Embryonic facial prominence (tissue), 1 donor: Measurements from ENCODE around the gene B4GALT7.
"Not testable (repeated sequence)": the region's sequence is repeated elsewhere in the genome, so short reads cannot be mapped to it uniquely, and the experiment has no call there.

Experiments
- DNase-seq: peaks from one replicate; pipeline ENCODE4 v3.0.0-alpha.2; 2016; ENCODE audit errors: extremely low spot score

The B4GALT7 gene

GRCh38 chr5:177599731-177600507 lies at the start of gene B4GALT7:
TSS of gene B4GALT7 (plus strand) at chr5:177600132. CDS start at chr5:177600211, 79 bp downstream.
- DNase-seq: peak; percentile 39

GRCh38 chr5:177552839-177553455 lies 47.0 kb upstream of the B4GALT7 start:
- DNase-seq: no peak

GRCh38 chr5:177553671-177554429 lies 46.1 kb upstream of the B4GALT7 start:
- DNase-seq: no peak

GRCh38 chr5:177554474-177555111 lies 45.3 kb upstream of the B4GALT7 start, which contains the start of gene FAM193B:
TSS of gene FAM193B (minus strand) at chr5:177554563. CDS start at chr5:177554458, 105 bp downstream.
- DNase-seq: peak; percentile 71

- no peak for DNase-seq
Measured at GRCh38 chr5:177555228-177555627, 44.7 kb upstream of the B4GALT7 start.

GRCh38 chr5:177555665-177556064 lies 44.3 kb upstream of the B4GALT7 start:
- no peak for DNase-seq

- no peak for DNase-seq
Measured at GRCh38 chr5:177557041-177557647, 42.8 kb upstream of the B4GALT7 start.

- no peak for DNase-seq
Measured at GRCh38 chr5:177557796-177558195, 42.1 kb upstream of the B4GALT7 start.

- not testable (repeated sequence) for DNase-seq
Measured at GRCh38 chr5:177559446-177559941, 40.4 kb upstream of the B4GALT7 start.

GRCh38 chr5:177565046-177565445 lies 34.9 kb upstream of the B4GALT7 start:
- no peak for DNase-seq

- DNase-seq: no peak
Measured at GRCh38 chr5:177568326-177568725, 31.6 kb upstream of the B4GALT7 start.

GRCh38 chr5:177569894-177570293 lies 30.0 kb upstream of the B4GALT7 start:
- no peak for DNase-seq

GRCh38 chr5:177575488-177575887 lies 24.4 kb upstream of the B4GALT7 start:
- no peak for DNase-seq

GRCh38 chr5:177576169-177576568 lies 23.8 kb upstream of the B4GALT7 start:
- DNase-seq: no peak

GRCh38 chr5:177578316-177578715 lies 21.6 kb upstream of the B4GALT7 start:
- DNase-seq: no peak

GRCh38 chr5:177588413-177588909 lies 11.5 kb upstream of the B4GALT7 start:
- no peak for DNase-seq

- no peak for DNase-seq
Measured at GRCh38 chr5:177590406-177590805, 9.5 kb upstream of the B4GALT7 start.

- no peak for DNase-seq
Measured at GRCh38 chr5:177591690-177592009, 8.3 kb upstream of the B4GALT7 start.

- DNase-seq: peak; percentile 75
Measured at GRCh38 chr5:177592010-177592834, 7.7 kb upstream of the B4GALT7 start, which contains the start of gene TMED9. TSS of gene TMED9 (plus strand) at chr5:177592203. CDS start at chr5:177592215, 12 bp downstream.

GRCh38 chr5:177592905-177593304 lies 7.0 kb upstream of the B4GALT7 start:
- DNase-seq: no peak
